ENCODE results near the gene SNX33.

GRCh38 chr15:75620058-75620820 lies 27.5 kb upstream of the SNX33 start:
- TF ChIP-seq CTCF (IDR thresholded peaks at IDR 0.05 in 4 of 5, conservative IDR thresholded peaks at IDR 0.05 in 1 of 5) (no peak), POLR2A (IDR thresholded peaks at IDR 0.05) (no peak)
